Measurements from ENCODE around the gene TTLL11.
A peak's percentile ranks its signal among the peaks of the same experiment; 100 is the strongest.
"Not testable (repeated sequence)": the region's sequence is repeated elsewhere in the genome, so short reads cannot be mapped to it uniquely, and the experiment has no call there.

The TTLL11 gene

DNA sequence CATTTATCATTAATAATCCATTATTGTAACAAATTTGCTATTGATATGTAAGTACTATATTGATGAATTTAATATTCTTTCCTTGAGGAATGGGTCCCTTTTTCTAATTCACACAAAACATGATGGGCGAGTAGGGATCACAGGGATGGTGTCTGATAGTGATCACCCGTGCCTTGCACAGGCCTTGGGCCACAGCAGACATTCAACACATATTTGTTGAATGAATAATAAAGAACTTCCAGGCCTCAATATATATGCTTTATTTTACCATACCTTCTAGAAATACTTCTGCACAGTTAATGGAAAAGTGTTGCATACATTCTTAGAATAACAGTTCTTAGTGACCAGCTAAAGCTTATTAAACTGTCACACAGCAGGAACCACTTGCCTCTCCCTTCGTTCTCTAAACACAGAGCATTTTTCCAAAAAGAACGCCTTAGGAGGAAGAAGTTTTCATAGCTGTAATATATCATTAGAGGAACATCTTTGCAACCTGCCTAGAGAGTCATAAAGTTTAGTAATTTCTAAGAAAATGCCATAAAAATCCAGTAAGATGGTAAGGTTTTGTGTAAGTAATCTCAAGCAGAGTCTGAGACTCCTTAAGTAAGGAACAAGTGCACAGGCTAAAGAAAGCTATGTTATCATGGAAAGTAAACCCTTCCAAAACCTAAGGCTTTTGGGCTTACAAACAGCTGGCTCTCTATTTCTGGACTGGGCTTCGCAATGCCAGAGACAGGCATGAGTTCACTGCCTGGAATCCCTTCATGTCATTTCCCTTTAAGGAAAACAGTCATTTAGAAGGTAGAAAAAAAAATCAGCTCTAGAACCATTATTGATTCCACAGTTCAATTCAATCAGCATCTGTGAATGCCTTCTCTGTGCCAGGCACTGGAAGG lies 17.7 kb downstream of the TTLL11 start:
- no peak for DNase-seq

DNA sequence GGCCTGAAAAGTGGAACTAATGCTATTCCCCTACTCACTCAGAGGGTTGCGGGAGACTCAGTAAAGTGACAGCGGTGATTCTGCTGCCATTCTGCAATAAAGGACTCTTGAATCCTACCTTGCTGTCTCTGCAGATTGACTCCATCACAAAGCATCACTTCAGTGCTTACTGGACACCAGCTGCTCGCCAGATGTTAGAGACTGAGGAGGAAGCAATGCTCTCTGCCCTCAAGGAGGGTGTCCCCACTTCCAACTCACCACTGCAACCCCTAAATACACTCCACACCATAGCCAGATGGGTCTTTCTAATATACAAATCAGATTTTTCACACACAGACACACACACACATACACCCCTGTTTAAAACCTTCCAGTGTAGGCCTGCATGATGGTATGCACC lies 21.4 kb downstream of the TTLL11 start:
- no peak for DNase-seq

DNA sequence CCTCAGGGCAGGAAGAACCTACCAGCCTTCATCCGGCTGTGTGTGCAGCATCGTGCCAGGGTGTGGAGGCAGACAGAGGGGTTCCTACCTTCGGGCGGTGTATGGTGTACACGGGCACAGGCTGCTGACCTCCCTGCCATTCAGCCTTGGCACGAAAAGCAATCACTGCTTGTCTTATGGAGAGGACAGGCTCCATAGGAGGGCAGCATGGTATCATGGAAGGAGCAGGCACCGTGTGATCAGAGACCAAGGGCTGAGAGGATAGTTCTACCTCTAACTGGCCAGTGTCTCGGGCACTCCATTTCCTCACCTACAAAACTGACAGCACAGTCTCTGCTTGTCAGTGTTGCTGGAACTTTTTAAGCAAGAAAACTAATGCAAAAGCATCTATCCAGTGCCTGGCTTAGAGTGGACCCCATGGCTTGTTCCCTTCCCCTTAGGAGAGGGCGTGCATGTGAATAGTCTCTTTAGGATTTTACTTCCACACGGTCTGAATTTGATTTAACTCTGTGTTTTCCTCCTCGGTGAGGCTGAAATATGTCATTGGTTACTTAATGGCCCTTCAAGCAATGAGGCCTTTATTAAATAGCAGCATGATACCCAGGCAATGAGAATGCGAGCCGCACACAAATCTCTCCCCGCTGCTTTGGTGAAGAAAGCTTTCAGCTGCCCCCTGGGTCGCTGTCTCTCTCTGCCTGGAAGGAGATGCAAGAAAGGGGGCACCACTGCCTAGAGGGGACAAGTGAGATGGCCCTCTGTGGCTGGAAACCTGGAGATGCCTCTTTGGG lies 22.2 kb downstream of the TTLL11 start:
- no peak for DNase-seq

DNA sequence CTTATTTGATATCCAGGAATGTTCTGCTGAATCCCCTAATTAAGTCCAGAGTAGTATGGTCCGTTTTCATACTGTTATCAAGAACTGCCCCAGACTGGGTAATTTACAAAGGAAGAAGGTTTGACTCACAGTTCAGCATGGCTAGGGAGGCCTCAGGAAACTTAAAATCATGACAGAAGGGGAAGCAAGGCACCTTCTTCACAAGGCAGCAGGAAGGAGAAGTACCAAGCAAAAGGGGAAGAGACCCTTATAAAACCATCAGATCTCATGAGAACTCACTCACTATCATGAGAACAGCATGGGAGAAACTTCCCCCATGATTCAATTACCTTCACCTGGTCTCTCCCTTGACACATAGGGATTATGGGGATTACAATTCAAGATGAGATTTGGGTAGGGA lies 26.4 kb downstream of the TTLL11 start:
- not testable (repeated sequence) for DNase-seq

DNA sequence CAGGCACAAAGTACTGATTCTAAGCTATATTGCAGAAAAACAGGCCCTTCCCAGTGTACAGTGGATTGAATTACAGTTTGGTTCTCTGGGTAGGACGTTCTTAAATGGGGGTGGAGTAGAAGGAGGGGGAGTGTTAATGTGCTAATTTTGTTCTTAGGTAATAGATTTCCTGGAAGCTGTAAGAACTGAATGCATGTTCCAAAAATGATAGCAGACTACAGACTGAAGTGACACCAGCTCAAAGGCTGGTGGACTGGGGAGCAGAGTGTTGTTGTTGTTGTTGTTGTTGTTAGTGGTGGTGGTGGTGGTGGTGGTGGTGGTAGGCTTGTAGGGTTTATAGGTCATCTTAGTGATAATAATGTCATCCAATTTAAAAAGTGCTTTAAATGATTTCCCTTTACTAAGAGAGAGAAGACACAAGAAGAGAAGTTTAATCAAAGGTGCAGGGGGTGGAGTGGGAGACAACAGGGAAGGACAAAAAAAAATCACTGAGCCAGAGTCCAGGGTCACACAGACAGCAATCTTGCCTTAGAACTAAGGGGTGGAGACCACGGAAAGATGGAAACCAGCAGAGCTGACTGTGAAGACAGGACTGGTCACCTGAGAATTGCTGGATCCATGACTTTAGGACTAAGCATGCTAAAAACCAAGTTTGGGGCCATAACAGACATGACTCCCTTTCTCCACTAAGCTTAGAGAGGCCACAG lies 27.0 kb downstream of the TTLL11 start:
- no peak for DNase-seq

DNA sequence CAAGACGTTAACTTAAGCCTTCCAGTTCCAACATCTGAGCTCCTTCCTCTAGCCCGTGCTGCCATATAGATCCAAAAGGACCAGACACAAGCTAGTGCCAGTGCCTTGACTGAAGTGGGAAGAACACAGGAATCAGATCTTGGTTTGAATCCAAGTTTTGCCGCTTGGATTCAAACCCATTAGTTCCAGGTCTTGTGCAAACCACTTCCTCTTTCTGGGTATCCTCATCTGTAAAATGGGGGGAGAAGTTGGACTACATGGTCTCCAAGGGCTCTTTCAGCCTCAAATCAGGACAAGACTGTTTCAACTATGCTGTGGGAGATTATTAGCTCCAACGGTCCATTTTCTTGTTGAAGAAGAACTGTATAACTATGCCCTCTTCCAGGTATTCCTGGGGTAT lies 32.6 kb downstream of the TTLL11 start:
- DNase-seq, result no peak

DNA sequence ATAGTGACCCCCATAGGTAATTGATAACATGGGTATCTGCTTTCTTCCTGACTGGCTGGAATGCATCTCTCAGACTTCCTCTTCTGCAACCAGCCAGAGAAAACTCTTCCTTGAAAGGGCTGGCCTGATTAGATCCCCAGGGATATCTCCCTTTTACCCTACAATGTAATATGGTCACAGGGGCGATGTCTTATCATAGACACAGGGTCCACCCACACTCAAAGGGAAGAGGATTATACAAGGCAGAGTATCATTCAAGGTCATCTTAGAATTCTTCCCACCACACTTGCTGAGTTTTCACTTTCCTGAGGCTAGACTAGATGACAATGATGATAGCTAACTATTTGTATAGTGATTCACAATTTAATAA lies 33.2 kb downstream of the TTLL11 start:
- DNase-seq, result no peak

DNA sequence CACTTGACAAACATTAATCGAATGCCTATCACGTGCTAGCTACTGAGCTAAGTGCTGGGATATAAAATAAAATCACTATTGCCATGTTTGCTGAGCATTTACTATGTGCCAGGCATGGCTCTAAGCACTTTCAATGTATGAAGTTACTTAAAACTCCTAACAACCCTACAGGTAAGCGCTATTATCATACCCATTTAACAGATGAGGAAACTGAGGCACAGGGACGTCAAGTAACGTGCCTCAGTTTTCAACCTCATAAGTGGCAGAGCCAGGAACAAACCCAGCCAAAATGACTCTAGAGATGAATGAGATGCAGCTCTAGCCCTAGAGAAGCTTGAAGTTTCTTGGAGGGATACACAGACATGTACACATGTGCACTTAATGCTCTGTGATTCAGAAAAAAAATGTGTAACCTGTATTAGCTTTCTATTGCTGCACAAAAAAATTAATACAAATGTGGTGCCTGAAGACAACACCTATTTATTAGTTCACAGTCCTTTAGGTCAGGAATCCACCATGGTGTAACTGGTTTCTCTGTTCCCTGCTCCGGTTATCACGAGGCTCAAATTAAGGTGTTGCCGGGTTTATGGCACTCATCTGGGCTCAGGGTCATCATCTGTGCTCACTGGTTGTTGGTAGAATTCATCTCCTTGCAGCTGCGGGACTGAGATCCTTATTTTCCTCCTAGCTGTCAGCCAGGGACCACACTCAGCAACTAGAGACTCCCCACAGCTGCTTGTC lies 33.7 kb downstream of the TTLL11 start:
- no peak for DNase-seq

DNA sequence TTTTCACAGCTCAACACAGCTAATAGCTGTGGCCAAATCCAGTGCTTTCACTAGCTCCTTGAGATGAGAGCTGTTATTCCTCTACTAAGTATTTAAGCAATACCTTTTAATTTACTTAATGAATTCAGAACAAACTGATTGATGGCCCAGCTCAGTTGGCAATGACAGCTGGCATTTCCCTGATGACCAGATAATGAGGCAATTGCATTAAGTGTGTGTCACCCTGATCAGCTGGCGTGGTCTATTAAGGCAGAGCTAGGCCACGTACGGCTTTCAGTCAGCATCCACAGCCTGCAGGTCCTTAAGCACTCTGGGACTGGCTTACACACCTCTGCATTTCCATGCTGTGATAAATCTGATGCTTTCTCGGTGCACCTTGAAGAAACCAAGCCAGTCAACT lies 34.4 kb downstream of the TTLL11 start:
- peak; percentile 65 for DNase-seq

DNA sequence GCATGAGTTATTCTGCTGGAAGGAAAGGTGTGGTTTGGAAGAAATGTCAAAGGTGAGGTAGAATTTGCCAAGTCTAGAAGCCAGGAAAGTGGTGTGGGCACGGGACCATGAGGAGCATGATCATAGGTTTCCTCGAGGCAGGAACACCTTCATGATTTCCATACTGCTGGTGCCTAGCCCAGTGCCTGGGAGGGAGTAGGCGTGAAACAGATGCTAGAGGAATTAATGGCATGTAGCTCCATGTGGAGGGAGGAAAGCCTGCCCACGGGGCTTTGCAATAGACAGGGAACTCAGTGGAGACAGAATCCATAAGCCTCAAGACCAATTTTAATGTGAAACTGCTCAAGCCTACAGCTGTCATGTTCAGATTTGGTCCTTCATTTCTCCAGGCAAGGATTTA lies 35.1 kb downstream of the TTLL11 start:
- no peak for DNase-seq

DNA sequence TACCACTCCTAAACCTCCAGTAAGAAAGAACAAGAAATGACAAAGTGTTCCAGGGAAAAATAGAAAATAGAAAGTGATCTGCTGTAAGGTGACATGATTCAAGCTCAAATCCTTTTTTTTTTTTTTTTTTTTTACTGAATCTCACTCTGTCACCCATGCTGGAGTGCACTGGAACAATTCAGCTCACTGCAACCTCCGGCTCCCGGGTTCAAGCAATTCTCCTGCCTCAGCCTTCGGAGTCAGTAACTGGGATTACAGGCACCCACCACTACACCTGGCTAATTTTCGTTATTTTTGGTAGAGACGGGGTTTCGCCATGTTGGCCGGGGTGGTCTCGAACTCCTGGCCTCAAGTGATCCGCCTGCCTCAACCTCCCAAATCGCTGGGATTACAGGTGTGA lies 35.9 kb downstream of the TTLL11 start:
- no peak for DNase-seq

DNA sequence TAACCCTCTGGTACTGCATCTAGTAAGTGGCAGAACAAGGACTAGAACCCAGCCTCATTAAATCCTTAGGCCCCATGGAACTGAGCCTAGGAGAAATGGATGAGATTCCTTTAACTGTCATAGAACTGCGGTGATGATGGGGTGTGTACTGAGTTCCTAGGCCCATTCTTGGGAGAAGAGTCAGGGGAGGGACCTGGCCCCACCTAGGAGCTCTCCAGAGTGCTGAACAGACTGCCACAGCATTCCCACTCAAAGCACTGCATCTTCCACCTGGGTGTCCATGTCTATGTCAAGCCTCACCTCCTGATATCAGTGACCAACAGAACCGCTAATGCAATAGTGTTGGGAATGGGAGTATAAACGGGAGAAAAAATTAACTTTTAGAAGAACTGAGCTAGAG lies 36.6 kb downstream of the TTLL11 start:
- DNase-seq, result no peak

DNA sequence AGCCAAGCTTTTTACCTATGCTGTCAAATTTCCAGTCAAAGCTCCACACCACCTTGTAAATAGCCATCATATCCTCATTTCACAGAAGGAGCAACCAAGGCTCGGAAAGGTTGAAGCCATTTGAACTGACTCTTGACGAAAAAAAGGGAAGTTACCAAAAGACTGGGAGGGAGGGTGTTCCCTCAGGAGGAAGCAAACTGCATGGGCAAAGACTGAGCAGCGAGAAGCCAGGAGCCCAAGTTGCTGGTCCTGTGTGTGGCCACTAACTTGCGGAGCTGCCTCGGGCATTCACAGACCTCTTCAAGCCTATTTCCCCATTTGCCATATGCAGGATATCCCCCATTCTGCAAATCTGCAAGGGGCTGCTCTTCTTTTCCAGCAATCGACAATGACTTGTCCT lies 37.4 kb downstream of the TTLL11 start:
- no peak for DNase-seq

DNA sequence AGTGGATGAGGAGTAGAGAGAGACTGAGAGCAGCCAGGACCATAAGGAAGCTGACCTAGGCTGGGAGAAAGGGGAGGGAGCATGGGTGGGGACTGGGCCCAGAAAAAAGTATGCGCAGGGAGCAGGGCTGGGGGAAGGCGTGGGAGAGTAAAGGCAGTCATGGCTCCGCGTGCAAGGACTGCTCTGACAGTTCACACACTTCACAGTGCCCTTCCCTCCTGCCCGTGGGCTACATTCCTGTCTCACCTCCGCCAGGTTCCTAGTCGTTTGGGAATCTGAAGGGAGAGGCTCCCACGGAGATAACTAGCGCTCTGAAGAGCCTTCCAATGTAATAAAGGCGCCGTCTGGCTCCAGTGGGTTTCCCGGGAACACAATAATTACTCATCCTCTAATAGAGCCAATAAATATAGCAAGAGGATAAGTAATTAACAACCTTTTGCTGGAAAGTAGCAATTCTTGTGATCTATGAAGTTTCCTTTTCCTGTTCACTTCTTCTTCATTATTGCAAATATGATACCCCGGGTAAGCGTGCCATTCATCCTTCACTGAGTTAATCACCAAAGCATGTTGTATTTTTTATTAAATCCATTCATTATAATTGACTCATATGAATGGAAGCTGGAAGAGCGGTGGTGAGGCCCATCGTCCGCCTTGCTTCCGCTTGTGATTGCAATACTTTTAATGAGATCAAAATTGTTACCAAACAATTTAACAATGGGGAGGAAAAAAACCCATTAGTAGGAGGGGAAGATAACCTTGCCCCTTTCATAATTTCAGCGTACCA lies 39.3 kb downstream of the TTLL11 start:
- DNase-seq, result peak; percentile 6

DNA sequence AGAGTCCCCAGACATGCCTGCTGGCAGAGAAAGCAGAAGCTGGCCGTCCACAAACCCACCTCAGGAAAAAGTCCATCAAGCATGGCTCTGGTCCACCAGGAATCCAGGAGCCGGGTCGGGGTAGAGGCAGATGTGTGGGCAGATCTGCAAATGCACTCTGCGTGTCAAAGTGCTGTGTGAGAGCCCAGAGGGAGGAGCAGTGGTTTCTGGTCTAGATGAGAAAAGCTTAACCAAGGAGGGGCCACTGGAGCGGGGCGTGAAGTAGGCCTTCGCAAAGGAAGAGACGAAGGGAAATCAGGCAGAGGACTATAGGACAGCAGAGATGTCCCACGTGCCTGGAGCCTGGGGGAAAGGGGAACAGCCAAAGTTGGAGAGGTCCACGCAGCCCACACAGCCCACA lies 40.0 kb downstream of the TTLL11 start:
- DNase-seq, result no peak

DNA sequence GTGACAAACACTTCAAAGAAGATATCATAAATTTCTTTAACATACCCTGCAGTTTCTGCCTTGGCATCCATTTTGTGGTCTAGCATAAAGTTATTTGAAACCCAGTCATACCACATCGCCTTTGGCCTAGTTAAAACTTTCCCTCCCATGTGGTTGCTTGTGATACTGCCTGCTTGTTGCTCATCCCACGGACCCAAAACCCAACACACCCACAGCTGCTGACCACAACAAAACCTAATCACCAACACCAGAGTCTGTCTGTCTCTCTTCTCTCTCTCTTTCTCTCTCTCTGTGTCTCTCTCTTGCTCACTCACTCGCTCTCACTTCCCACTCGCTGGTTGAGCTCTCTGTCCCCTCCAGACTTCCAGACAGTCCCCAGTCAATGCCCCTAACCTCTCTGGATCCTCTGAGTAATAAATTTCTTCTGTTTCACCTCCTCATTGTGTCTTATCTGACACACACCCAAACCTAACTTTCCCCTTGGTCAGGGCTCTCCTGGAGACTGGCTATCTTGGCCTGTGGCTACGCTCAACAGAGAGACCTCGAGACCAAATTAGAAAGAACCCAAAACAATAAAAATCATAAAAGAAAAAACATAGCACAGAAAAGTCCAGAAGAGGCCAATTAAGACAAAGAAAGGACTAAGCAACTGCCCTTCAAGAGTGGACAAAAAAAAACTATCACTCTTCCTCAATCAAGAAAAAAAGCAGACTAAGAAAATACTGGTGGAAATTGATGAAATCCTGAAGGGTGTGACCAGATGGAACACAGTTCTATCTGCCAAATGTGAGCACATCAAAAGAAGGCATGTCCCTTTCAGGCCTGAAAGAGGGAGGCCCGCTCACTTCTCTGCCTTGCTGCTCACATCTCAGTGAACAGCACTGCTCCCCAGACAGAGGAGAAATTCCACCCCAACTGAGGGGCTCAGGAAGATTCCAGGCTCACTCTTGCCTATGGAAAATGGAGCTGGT lies 41.5 kb downstream of the TTLL11 start:
- no peak for DNase-seq

DNA sequence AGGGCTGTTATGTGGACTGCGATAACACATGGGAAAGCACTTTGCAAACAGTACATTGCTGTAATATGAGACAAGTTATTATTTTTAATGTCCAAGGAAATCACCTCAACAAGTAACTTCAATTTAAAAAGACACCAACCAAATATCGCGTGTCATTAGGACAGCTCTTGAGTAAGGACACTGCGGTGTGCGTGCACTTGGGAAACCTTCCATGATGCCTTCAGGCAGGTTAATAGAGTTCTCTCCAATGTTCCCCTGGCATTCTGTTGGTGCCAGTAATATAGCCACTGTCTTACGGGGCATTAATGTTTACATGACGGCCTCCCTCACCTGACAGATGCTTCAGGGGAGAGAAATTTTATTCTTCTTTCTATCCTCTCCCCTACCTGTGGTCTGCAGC lies 42.9 kb downstream of the TTLL11 start:
- DNase-seq, result no peak

DNA sequence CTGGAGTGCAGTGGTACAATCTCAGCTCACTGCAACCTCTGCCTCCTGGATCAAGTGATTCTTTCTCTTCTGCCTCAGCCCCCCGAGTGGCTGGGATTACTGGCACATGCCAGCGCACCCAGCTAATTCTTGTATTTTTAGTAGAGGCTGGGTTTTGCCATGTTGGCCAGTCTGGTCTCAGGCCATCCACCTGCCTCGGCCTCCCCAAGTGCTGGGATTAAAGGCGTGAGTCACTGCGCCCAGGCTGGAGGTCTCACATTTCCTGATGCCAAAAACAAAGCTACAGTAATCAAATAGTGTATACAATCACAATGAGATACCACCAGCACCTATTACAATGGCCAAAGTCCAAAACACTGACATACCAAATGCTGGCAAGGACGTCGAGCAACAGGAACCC lies 51.1 kb downstream of the TTLL11 start:
- no peak for DNase-seq

DNA sequence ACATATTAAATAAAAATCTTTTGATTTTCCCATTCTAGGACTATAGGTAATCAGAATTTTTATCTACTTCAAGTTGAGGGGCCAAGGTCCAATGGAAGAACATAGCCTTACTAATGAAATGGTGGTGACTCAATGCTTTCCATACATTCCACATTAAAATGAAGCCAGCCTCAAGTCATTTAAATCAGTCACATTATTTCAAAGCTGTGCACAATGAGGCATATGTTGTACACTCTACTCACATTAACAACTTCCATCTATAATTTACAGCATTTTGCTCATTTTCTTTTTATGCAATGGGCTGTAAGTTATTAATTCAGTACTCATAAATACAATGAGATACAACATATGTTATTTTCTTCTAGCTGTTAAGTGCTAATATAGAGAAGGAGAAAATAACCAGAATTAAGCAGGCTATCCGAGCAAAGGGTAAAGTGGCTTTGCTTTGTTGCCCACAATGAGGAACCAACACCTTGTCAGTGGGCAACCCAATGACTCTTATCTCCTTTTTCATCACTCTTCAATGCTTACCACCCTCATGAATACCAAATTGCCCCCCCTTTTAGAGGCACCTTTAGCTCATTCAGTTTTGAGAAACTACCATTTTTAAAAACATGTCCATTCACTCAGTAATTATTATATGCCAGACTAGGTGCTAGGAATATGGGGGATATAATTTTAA lies 52.4 kb downstream of the TTLL11 start:
- DNase-seq, result no peak

DNA sequence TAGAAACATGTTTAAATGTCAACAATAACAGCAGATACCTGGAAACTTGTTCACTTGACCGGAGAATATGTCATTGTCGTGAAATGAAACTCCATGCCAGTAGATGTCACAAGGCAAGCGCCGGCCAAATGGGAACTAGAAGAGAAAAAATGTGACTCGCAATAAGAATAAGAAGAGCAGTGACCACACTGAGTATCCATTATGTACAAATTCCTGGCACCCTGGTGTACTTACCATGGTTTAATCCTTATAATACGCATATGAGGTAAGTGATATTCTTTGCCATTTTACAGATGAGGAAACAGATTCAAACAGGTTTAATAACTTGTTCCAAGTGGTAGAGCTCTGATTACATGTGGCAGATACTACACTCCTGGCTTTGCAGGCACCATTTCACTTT lies 53.9 kb downstream of the TTLL11 start:
- no peak for DNase-seq
